ENCODE results near the gene CDADC1. TPM values are rescaled to one million over a fixed set of nuclear protein-coding genes. Genes with fewer than 3 reads are reported as not detected.

CDADC1 gene
- total and polyA plus RNA-seq, 4 donors: 3.0 to 6.1 (median 4.5) TPM

GRCh38 chr13:49258089-49258796 is 10.5 kb downstream of the CDADC1 start (continued):
- no peak for TF ChIP-seq REST (IDR thresholded peaks at IDR 0.05)
- TF ChIP-seq FOXA2 (IDR thresholded peaks at IDR 0.05): no peak
- no peak for TF ChIP-seq GABPA (IDR thresholded peaks at IDR 0.05 in 1 of 2, conservative IDR thresholded peaks at IDR 0.05 in 1 of 2)
- TF ChIP-seq TAF1 (conservative IDR thresholded peaks at IDR 0.05): no peak

- H3K4me3 ChIP-seq (ENCODE audit: low read depth in 1 of 3, low read length in 3 of 3): no peak overlapping the region
- H3K9me3 ChIP-seq (ENCODE audit: control insufficient read depth in 4 of 4, low read length in 3 of 4): no peaks in the 10 kb centered on the region
- H3K27ac ChIP-seq (ENCODE audit: low read depth in 1 of 2, low read length in 2 of 2): no peak overlapping the region
- WGBS: 94% methylated on average over 6 of the region's 6 CpGs
- peaks cover 0 to 2% (median 0%) of the 10 kb centered on the region in 4 donors for H3K4me1 ChIP-seq (ENCODE audit: control insufficient read depth in 4 of 4, insufficient read depth in 4 of 4, low read length in 3 of 4)
- TF ChIP-seq EGR1 (IDR thresholded peaks at IDR 0.05; ENCODE audit: low read depth in 2 of 2) (no peak), FOXA2 (IDR thresholded peaks at IDR 0.05) (no peak), YY1 (IDR thresholded peaks at IDR 0.05) (no peak), REST (IDR thresholded peaks at IDR 0.05) (no peak), HNF4A (conservative IDR thresholded peaks at IDR 0.05) (no peak)
- DNase-seq (ENCODE audit: low spot score): no peak
- no peaks in the 10 kb centered on the region for H3K27me3 ChIP-seq (ENCODE audit: control insufficient read depth in 4 of 4, insufficient read depth in 4 of 4, low read length in 3 of 4)
- peaks cover 3 to 40% (median 21%) of the 10 kb centered on the region in 4 donors for H3K36me3 ChIP-seq (ENCODE audit: control insufficient read depth in 4 of 4, insufficient read depth in 3 of 4, low read depth in 1 of 4, low read length in 3 of 4)
- no peak overlapping the region for H3K9ac ChIP-seq (ENCODE audit: low read depth in 1 of 2, low read length in 2 of 2)
Observed at GRCh38 chr13:49259586-49259985, 11.9 kb downstream of the CDADC1 start.

GRCh38 chr13:49262634-49263033 is 14.9 kb downstream of the CDADC1 start:
- no peak overlapping the region for H3K9ac ChIP-seq (ENCODE audit: low read depth in 1 of 2, low read length in 2 of 2)
- H3K27me3 ChIP-seq (ENCODE audit: control insufficient read depth in 4 of 4, insufficient read depth in 4 of 4, low read length in 3 of 4): no peaks in the 10 kb centered on the region
- peaks cover 0 to 2% (median 0%) of the 10 kb centered on the region in 4 donors for H3K4me1 ChIP-seq (ENCODE audit: control insufficient read depth in 4 of 4, insufficient read depth in 4 of 4, low read length in 3 of 4)
- WGBS: 91% methylated on average over 6 of the region's 6 CpGs
- DNase-seq (ENCODE audit: low spot score): no peak
- H3K4me3 ChIP-seq (ENCODE audit: low read depth in 1 of 3, low read length in 3 of 3): no peak overlapping the region
- H3K36me3 ChIP-seq (ENCODE audit: control insufficient read depth in 4 of 4, insufficient read depth in 3 of 4, low read depth in 1 of 4, low read length in 3 of 4): peaks cover 3 to 31% (median 21%) of the 10 kb centered on the region in 4 donors
- no peak overlapping the region for H3K27ac ChIP-seq (ENCODE audit: low read depth in 1 of 2, low read length in 2 of 2)
- H3K9me3 ChIP-seq (ENCODE audit: control insufficient read depth in 4 of 4, low read length in 3 of 4): no peaks in the 10 kb centered on the region
- TF ChIP-seq RAD21 (IDR thresholded peaks at IDR 0.05) (no peak), FOXA1 (IDR thresholded peaks at IDR 0.05) (no peak), CTCF (IDR thresholded peaks at IDR 0.05; ENCODE audit: low read depth, low read length, missing input control) (no peak), MAX (IDR thresholded peaks at IDR 0.05) (no peak), TAF1 (conservative IDR thresholded peaks at IDR 0.05) (no peak), REST (IDR thresholded peaks at IDR 0.05) (no peak), ZBTB33 (IDR thresholded peaks at IDR 0.05) (no peak), HNF4A (conservative IDR thresholded peaks at IDR 0.05) (no peak), EGR1 (IDR thresholded peaks at IDR 0.05; ENCODE audit: low read depth in 2 of 2) (no peak), FOXA2 (IDR thresholded peaks at IDR 0.05) (no peak), HNF4G (IDR thresholded peaks at IDR 0.05) (no peak)
